ENCODE results near the gene TSPAN16. TPM values are rescaled to one million over a fixed set of nuclear protein-coding genes. Genes with fewer than 3 reads are reported as not detected.
A peak's percentile ranks its signal among the peaks of the same experiment; 100 is the strongest.

Gene TSPAN16
- total RNA-seq, 1 experiment from 2014 or later, result not detected

DNA sequence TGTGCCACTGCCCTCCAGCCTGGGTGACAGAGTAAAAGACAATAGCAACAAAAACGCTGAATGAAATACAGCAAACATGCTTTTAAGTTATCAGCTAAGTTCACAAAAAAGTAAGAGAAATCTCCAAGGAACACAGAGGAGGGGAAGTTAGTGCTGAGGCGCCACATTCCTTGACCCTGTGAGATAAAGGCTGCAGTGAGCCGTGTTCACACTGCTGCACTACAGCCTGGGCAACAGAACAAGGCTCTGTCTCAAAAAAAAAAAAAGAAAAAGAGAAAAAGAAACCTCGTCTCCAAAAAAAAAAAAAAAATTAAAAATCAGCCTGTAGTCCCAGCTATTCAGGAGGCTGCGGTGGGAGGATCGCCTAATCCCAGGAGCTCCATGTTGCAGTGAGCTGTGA is 17.3 kb upstream of the TSPAN16 start:
- Histone ChIP-seq H3K79me2 (ENCODE audit: low read depth) (no peaks in the 10 kb centered on the region), H3K9me2 (ENCODE audit: insufficient read depth) (no peaks in the 10 kb centered on the region), H3K4me2 (no peak overlapping the region), H3K9me3 (ENCODE audit: insufficient read depth, low read depth) (no peaks in the 10 kb centered on the region), H3K27me3 (ENCODE audit: insufficient read depth, low read depth) (no peaks in the 10 kb centered on the region; the same call in 1 of the 2 replicates), H2AFZ (no peak overlapping the region), H3K4me3 (no peak overlapping the region), H3K4me1 (replicated peaks; ENCODE audit: insufficient read depth) (no peaks in the 10 kb centered on the region), H3F3A (ENCODE audit: insufficient read depth, low read depth) (peaks cover 4% of the 10 kb centered on the region; the same call in 1 of the 2 replicates), H3K27ac (no peak overlapping the region), H4K20me1 (ENCODE audit: insufficient read depth) (no peaks in the 10 kb centered on the region), H3K36me3 (ENCODE audit: low read depth) (no peaks in the 10 kb centered on the region)
- BruUV-seq (replicated peaks), result no TSS peak
- CTCF ChIA-PET, result interaction anchor here (0.6 kb wide), 2 partner anchors 36 to 139 kb away, joined by 3 read pairs; no protein-coding TSS in a partner anchor
- POLR2A ChIA-PET (ENCODE audit: unreplicated experiment), result no interaction called here
- intact Hi-C loops (cut with micrococcal nuclease; ENCODE audit: unreplicated experiment), result no loop called here
- DNase-seq, result no peak
- TF ChIP-seq, protein P1, sequence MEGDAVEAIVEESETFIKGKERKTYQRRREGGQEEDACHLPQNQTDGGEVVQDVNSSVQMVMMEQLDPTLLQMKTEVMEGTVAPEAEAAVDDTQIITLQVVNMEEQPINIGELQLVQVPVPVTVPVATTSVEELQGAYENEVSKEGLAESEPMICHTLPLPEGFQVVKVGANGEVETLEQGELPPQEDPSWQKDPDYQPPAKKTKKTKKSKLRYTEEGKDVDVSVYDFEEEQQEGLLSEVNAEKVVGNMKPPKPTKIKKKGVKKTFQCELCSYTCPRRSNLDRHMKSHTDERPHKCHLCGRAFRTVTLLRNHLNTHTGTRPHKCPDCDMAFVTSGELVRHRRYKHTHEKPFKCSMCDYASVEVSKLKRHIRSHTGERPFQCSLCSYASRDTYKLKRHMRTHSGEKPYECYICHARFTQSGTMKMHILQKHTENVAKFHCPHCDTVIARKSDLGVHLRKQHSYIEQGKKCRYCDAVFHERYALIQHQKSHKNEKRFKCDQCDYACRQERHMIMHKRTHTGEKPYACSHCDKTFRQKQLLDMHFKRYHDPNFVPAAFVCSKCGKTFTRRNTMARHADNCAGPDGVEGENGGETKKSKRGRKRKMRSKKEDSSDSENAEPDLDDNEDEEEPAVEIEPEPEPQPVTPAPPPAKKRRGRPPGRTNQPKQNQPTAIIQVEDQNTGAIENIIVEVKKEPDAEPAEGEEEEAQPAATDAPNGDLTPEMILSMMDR (conservative IDR thresholded peaks at IDR 0.05), result no peak
- TF ChIP-seq EZH2 (IDR thresholded peaks at IDR 0.05; ENCODE audit: low read depth), result no peak

DNA sequence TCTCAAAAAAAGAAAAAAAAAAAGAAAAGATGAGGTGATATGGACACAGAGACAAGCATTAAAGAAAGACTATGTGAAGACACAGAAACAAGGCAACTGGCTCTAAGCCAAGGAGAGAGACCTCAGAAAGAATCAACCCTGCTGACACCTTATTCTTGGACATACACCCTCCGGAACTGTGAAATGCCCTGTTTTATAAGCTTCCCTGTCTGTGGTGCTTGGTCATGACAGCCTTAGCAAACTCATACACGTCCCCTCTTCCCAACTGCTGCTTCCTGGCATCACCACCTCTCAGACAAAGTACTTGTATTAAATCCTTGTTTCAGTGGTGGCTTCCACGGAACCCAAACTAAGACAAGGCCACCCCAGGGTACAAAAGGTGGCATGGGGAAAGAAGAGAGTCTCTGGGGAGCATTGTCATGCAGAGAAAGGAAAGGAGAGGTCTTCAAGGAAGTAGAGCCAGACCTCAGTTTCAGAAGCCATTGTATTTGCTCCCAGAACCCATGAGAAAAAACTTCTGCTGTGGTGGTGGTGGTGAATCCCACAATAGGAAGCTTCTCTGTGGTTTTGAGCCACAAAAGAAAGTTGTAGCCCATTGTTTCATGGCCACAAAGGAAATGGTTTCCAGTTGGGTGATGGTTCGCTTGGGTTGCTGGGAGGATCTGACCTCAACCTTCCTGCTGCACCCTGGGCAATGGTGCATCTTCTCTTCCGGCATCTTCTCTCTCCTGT is 16.3 kb upstream of the TSPAN16 start:
- H3K4me3 ChIP-seq, result no peak overlapping the region
- H3K9me2 ChIP-seq (ENCODE audit: insufficient read depth), result no peaks in the 10 kb centered on the region
- ChIA-PET CTCF (interaction anchor here (0.5 kb wide), 1 partner anchor 139 kb away, joined by 10 read pairs; the partner anchor contains the start of gene RGL3), POLR2A (ENCODE audit: unreplicated experiment) (no interaction called here)
- no peak for TF ChIP-seq EZH2 (IDR thresholded peaks at IDR 0.05; ENCODE audit: low read depth)
- TF ChIP-seq, protein P1 (conservative IDR thresholded peaks at IDR 0.05), result no peak
- no peak overlapping the region for H3K4me2 ChIP-seq
- BruUV-seq (replicated peaks), result no TSS peak
- no peaks in the 10 kb centered on the region for H3K36me3 ChIP-seq (ENCODE audit: low read depth)
- intact Hi-C loops (cut with micrococcal nuclease; ENCODE audit: unreplicated experiment), result no loop called here
- H3K4me1 ChIP-seq (replicated peaks; ENCODE audit: insufficient read depth), result no peaks in the 10 kb centered on the region
- no peaks in the 10 kb centered on the region for H4K20me1 ChIP-seq (ENCODE audit: insufficient read depth)
- H3F3A ChIP-seq (ENCODE audit: insufficient read depth, low read depth), result peaks cover 4% of the 10 kb centered on the region; the same call in 1 of the 2 replicates
- no peaks in the 10 kb centered on the region for H3K9me3 ChIP-seq (ENCODE audit: insufficient read depth, low read depth)
- no peak overlapping the region for H3K27ac ChIP-seq
- no peaks in the 10 kb centered on the region; the same call in 1 of the 2 replicates for H3K27me3 ChIP-seq (ENCODE audit: insufficient read depth, low read depth)
- H3K79me2 ChIP-seq (ENCODE audit: low read depth), result no peaks in the 10 kb centered on the region
- 0 out of 2 replicates have a peak overlapping the region, but pooled peaks have one; percentile 25 for H2AFZ ChIP-seq
- DNase-seq, result no peak

DNA sequence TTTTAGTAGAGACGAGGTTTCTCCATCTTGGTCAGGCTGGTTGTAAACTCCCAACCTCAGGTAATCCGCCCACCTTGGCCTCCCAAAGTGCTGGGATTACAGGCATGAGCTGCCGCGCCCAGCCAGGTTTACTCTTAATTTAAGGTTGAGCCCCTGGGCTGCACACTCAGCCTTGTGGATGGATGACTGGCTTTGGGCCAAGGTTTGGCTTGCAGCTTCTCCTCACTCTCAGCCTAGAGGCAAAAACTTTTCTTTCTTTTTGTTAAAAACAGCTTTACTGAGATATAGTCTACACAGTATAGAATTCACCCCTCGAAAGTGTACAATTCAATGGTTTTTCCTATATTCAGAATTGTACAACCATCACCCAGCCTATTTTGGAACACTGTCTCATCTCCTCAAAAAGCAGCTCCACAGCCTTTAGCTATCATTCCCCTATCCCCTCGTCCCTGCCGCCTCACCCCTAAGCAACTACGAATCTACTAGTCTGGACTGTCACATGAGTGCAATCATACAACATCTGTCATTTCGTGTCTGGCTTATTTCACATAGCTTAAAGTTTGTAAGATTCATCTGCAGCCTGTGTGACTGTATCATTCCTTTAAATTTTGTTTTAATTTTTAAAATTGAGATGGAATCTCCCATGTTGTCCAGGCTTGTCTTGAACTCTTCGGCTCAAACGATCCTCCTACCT is 14.5 kb upstream of the TSPAN16 start:
- intact Hi-C loops (cut with micrococcal nuclease; ENCODE audit: unreplicated experiment), result no loop called here
- Histone ChIP-seq H3F3A (ENCODE audit: insufficient read depth, low read depth) (peaks cover 4% of the 10 kb centered on the region; the same call in 1 of the 2 replicates), H3K9me3 (ENCODE audit: insufficient read depth, low read depth) (no peaks in the 10 kb centered on the region), H3K4me1 (replicated peaks; ENCODE audit: insufficient read depth) (no peaks in the 10 kb centered on the region), H2AFZ (no peak overlapping the region), H3K4me2 (no peak overlapping the region), H3K27me3 (ENCODE audit: insufficient read depth, low read depth) (no peaks in the 10 kb centered on the region; the same call in 1 of the 2 replicates), H4K20me1 (ENCODE audit: insufficient read depth) (no peaks in the 10 kb centered on the region), H3K79me2 (ENCODE audit: low read depth) (no peaks in the 10 kb centered on the region), H3K27ac (no peak overlapping the region), H3K36me3 (ENCODE audit: low read depth) (no peaks in the 10 kb centered on the region), H3K4me3 (no peak overlapping the region), H3K9me2 (ENCODE audit: insufficient read depth) (no peaks in the 10 kb centered on the region)
- no peak for TF ChIP-seq EZH2 (IDR thresholded peaks at IDR 0.05; ENCODE audit: low read depth)
- POLR2A ChIA-PET (ENCODE audit: unreplicated experiment), result interaction anchor here (0.7 kb wide), 1 partner anchor 338 kb away, joined by 3 read pairs; no protein-coding TSS in a partner anchor
- no TSS peak for BruUV-seq (replicated peaks)
- DNase-seq, result no peak
- CTCF ChIA-PET, result no interaction called here

Data from PC-9 (cell line).